Stimulated activated CD4-positive, alpha-beta T cell treated with anti-CD3 and anti-CD28 coated beads, Interleukin-2, amount 100 ng/mL, for 24 hours (primary cell): Measurements from ENCODE around the gene RABL2B.

Experiments
- DNase-seq, 2 donors: peaks; one replicate each; pipeline ENCODE4 v3.0.0-alpha.2; 2020

RABL2B gene

GRCh38 chr22:50737728-50738648 lies 45.4 kb downstream of the RABL2B start, which contains the start of gene ACR:
Gene ACR (plus strand): TSS chr22:50738204. CDS start chr22:50738236, 32 bp downstream.
- DNase-seq = peak in 1 of 2 donors; percentile 13

GRCh38 chr22:50735739-50736030 lies 47.8 kb downstream of the RABL2B start:
- no peak for DNase-seq

- DNase-seq = peak in 1 of 2 donors; percentile 16
Measured at GRCh38 chr22:50734986-50735738, 48.3 kb downstream of the RABL2B start.

GRCh38 chr22:50734343-50734771 lies 49.1 kb downstream of the RABL2B start:
- DNase-seq = peak in 1 of 2 donors; percentile 10

GRCh38 chr22:50733521-50734342 lies 49.7 kb downstream of the RABL2B start:
- DNase-seq = peak in 1 of 2 donors; percentile 14

- DNase-seq = no peak
Measured at GRCh38 chr22:50732681-50733080, 50.8 kb downstream of the RABL2B start.

GRCh38 chr22:50731811-50732624 lies 51.4 kb downstream of the RABL2B start:
- peak; percentile 63 to 69 for DNase-seq

- no peak for DNase-seq
Measured at GRCh38 chr22:50730941-50731661, 52.3 kb downstream of the RABL2B start.

GRCh38 chr22:50730013-50730891 lies 53.2 kb downstream of the RABL2B start:
- DNase-seq = no peak

- no peak for DNase-seq
Measured at GRCh38 chr22:50729391-50730012, 53.9 kb downstream of the RABL2B start.

GRCh38 chr22:50728523-50728931 lies 54.9 kb downstream of the RABL2B start:
- DNase-seq = no peak

GRCh38 chr22:50727678-50728522 lies 55.5 kb downstream of the RABL2B start:
- no peak for DNase-seq

GRCh38 chr22:50726643-50727340 lies 56.6 kb downstream of the RABL2B start:
- no peak for DNase-seq

GRCh38 chr22:50725597-50725996 lies 57.8 kb downstream of the RABL2B start:
- DNase-seq = no peak

GRCh38 chr22:50724616-50725015 lies 58.8 kb downstream of the RABL2B start:
- DNase-seq = no peak

GRCh38 chr22:50723991-50724390 lies 59.4 kb downstream of the RABL2B start:
- no peak for DNase-seq

GRCh38 chr22:50722716-50723428 lies 60.6 kb downstream of the RABL2B start:
- DNase-seq = no peak
